Endothelial cell of hepatic sinusoid (primary cell): ENCODE measurements around the gene POLE.

Source experiments
- in situ Hi-C: cut with HindIII; loops from 2 replicates; pipeline ENCODE4 v1.10.0; 2017; ENCODE audit warnings: low sequenced_read_pairs

POLE gene

GRCh38 chr12:132689227-132689626 is 2.1 kb upstream of the POLE start:
- in situ Hi-C loops = no loop called here

- in situ Hi-C loops = no loop called here
These were observed 324 bp downstream of the POLE start for GRCh38 chr12:132686825-132687210.

- in situ Hi-C loops = no loop called here
These were observed 1.7 kb downstream of the POLE start for GRCh38 chr12:132685400-132685799.

- in situ Hi-C loops = no loop called here
These were observed 9.7 kb downstream of the POLE start for GRCh38 chr12:132677492-132677891.

GRCh38 chr12:132675757-132676432 is 11.2 kb downstream of the POLE start:
- in situ Hi-C loops = no loop called here

- in situ Hi-C loops = no loop called here
These were observed 12.6 kb downstream of the POLE start for GRCh38 chr12:132674561-132674960.

GRCh38 chr12:132673288-132674179 is 13.6 kb downstream of the POLE start:
- in situ Hi-C loops = no loop called here

- in situ Hi-C loops = no loop called here
These were observed 14.5 kb downstream of the POLE start for GRCh38 chr12:132672678-132673077.

- in situ Hi-C loops = no loop called here
These were observed 15.0 kb downstream of the POLE start for GRCh38 chr12:132672116-132672515.

- in situ Hi-C loops = loop anchor here (5.0 kb wide), 1 partner anchor 48 kb away; no protein-coding TSS in a partner anchor
These were observed 17.8 kb downstream of the POLE start for GRCh38 chr12:132669166-132669879.

- in situ Hi-C loops = loop anchor here (5.0 kb wide), 1 partner anchor 49 kb away; no protein-coding TSS in a partner anchor
These were observed 18.7 kb downstream of the POLE start for GRCh38 chr12:132668191-132669088.

GRCh38 chr12:132665794-132666193 is 21.3 kb downstream of the POLE start:
- in situ Hi-C loops = loop anchor here (5.0 kb wide), 1 partner anchor 52 kb away; no protein-coding TSS in a partner anchor

GRCh38 chr12:132665149-132665491 is 22.0 kb downstream of the POLE start:
- in situ Hi-C loops = loop anchor here (5.0 kb wide), 1 partner anchor 52 kb away; no protein-coding TSS in a partner anchor

- in situ Hi-C loops = loop anchor here (5.0 kb wide), 1 partner anchor 53 kb away; no protein-coding TSS in a partner anchor
These were observed 22.7 kb downstream of the POLE start for GRCh38 chr12:132664206-132665148.

GRCh38 chr12:132662901-132663755 is 24.0 kb downstream of the POLE start:
- in situ Hi-C loops = no loop called here

GRCh38 chr12:132661972-132662371 is 25.2 kb downstream of the POLE start:
- in situ Hi-C loops = no loop called here

GRCh38 chr12:132660996-132661395 is 26.1 kb downstream of the POLE start:
- in situ Hi-C loops = no loop called here

- in situ Hi-C loops = no loop called here
These were observed 27.1 kb downstream of the POLE start for GRCh38 chr12:132660052-132660451.
